SJCRH30 (cell line): Measurements from ENCODE around the gene FAM135A. TPM values are rescaled to one million over a fixed set of nuclear protein-coding genes. Genes with fewer than 3 reads are reported as not detected.
"Not testable (repeated sequence)": the region's sequence is repeated elsewhere in the genome, so short reads cannot be mapped to it uniquely, and the experiment has no call there.

ENCODE experiments used
- DNase-seq, 2 experiments: peaks; one replicate each; pipeline ENCODE4 v3.0.0-alpha.2; 2015 to 2020
- H3K27ac ChIP-seq: fragments of 250-450 bp; sonication (Bioruptor Pico); 2 replicates; pipeline ENCODE4 v1.5.1; 2020; ENCODE audit warnings: mild to moderate bottlenecking, moderate library complexity
- H3K27me3 ChIP-seq: fragments of 250-450 bp; sonication (Bioruptor Pico); 2 replicates; pipeline ENCODE4 v1.5.1; 2020; ENCODE audit warnings: mild to moderate bottlenecking, moderate library complexity
- H3K36me3 ChIP-seq: fragments of 250-450 bp; sonication (Bioruptor Pico); 2 replicates; pipeline ENCODE4 v1.5.1; 2020; ENCODE audit warnings: mild to moderate bottlenecking, moderate library complexity
- H3K4me1 ChIP-seq: fragments of 250-450 bp; sonication (Bioruptor Pico); 2 replicates; pipeline ENCODE4 v1.5.1; 2020; ENCODE audit warnings: mild to moderate bottlenecking, moderate library complexity
- H3K4me3 ChIP-seq: fragments of 250-450 bp; sonication (Bioruptor Pico); 2 replicates; pipeline ENCODE4 v1.5.1; 2020; ENCODE audit warnings: mild to moderate bottlenecking, moderate library complexity
- H3K9me3 ChIP-seq: fragments of 250-450 bp; sonication (Bioruptor Pico); replicated peaks from 2 replicates; pipeline ENCODE4 v1.5.1; 2020; ENCODE audit warnings: mild to moderate bottlenecking, moderate library complexity
- total RNA-seq: library from RNA; depleted of rRNA; stranded (reverse); fragments of >200 nt; shearing (Covaris generic); gene quantifications from 2 replicates; pipeline ENCODE4 v1.2.3, GENCODE V29; 2014

FAM135A gene
- total RNA-seq, 1 experiment from 2014 or later: 53.7 TPM

GRCh38 chr6:70527071-70527737, 113.9 kb downstream of the FAM135A start:
- Histone ChIP-seq H3K9me3 (no peaks in the 10 kb centered on the region), H3K27me3 (no peaks in the 10 kb centered on the region), H3K27ac (no peak overlapping the region), H3K4me1 (no peaks in the 10 kb centered on the region), H3K36me3 (peaks cover 5% of the 10 kb centered on the region), H3K4me3 (no peak overlapping the region)
- no peak for DNase-seq

GRCh38 chr6:70530023-70530422, 116.7 kb downstream of the FAM135A start:
- no peak for DNase-seq
- no peaks in the 10 kb centered on the region for H3K27me3 ChIP-seq
- peaks cover 14% of the 10 kb centered on the region for H3K36me3 ChIP-seq
- no peak overlapping the region for H3K4me3 ChIP-seq
- H3K27ac ChIP-seq: no peak overlapping the region
- H3K4me1 ChIP-seq: no peaks in the 10 kb centered on the region
- no peaks in the 10 kb centered on the region for H3K9me3 ChIP-seq

- peaks cover 11% of the 10 kb centered on the region for H3K36me3 ChIP-seq
- no peaks in the 10 kb centered on the region for H3K27me3 ChIP-seq
- H3K9me3 ChIP-seq: no peaks in the 10 kb centered on the region
- DNase-seq: no peak
- no peak overlapping the region for H3K27ac ChIP-seq
- no peaks in the 10 kb centered on the region for H3K4me1 ChIP-seq
- no peak overlapping the region for H3K4me3 ChIP-seq
These were observed 117.8 kb downstream of the FAM135A start for GRCh38 chr6:70531133-70531532.

- no peak overlapping the region for H3K4me3 ChIP-seq
- H3K9me3 ChIP-seq: no peaks in the 10 kb centered on the region
- no peak for DNase-seq
- H3K36me3 ChIP-seq: peaks cover 15% of the 10 kb centered on the region
- H3K27ac ChIP-seq: no peak overlapping the region
- no peaks in the 10 kb centered on the region for H3K27me3 ChIP-seq
- H3K4me1 ChIP-seq: no peaks in the 10 kb centered on the region
These were observed 124.0 kb downstream of the FAM135A start for GRCh38 chr6:70537266-70537665.

GRCh38 chr6:70538376-70538775, 125.1 kb downstream of the FAM135A start:
- Histone ChIP-seq H3K27ac (no peak overlapping the region), H3K36me3 (peaks cover 11% of the 10 kb centered on the region), H3K9me3 (no peaks in the 10 kb centered on the region), H3K27me3 (no peaks in the 10 kb centered on the region), H3K4me1 (no peaks in the 10 kb centered on the region), H3K4me3 (no peak overlapping the region)
- no peak for DNase-seq

- Histone ChIP-seq H3K36me3 (no peaks in the 10 kb centered on the region), H3K9me3 (no peaks in the 10 kb centered on the region), H3K4me1 (peaks cover 3% of the 10 kb centered on the region; the same call in 1 of the 2 replicates), H3K27ac (no peak overlapping the region), H3K4me3 (no peak overlapping the region), H3K27me3 (no peaks in the 10 kb centered on the region)
- peak in 1 of 2 experiments; percentile 20 for DNase-seq
These were observed 134.0 kb downstream of the FAM135A start for GRCh38 chr6:70547313-70547712.

- Histone ChIP-seq H3K4me3 (no peak overlapping the region), H3K4me1 (peaks cover 3% of the 10 kb centered on the region; the same call in 1 of the 2 replicates), H3K36me3 (no peaks in the 10 kb centered on the region), H3K27me3 (no peaks in the 10 kb centered on the region), H3K9me3 (no peaks in the 10 kb centered on the region), H3K27ac (no peak overlapping the region)
- DNase-seq: no peak
These were observed 134.6 kb downstream of the FAM135A start for GRCh38 chr6:70547905-70548304.

- Histone ChIP-seq H3K9me3 (no peaks in the 10 kb centered on the region), H3K36me3 (no peaks in the 10 kb centered on the region), H3K4me3 (no peak overlapping the region), H3K27me3 (no peaks in the 10 kb centered on the region), H3K27ac (no peak overlapping the region), H3K4me1 (peaks cover 3% of the 10 kb centered on the region; the same call in 1 of the 2 replicates)
- DNase-seq: no peak
These were observed 136.0 kb downstream of the FAM135A start for GRCh38 chr6:70549327-70549726.

GRCh38 chr6:70551566-70551965, 138.3 kb downstream of the FAM135A start:
- no peaks in the 10 kb centered on the region for H3K27me3 ChIP-seq
- H3K4me1 ChIP-seq: peaks cover 3% of the 10 kb centered on the region; the same call in 1 of the 2 replicates
- no peak for DNase-seq
- H3K27ac ChIP-seq: no peak overlapping the region
- no peak overlapping the region for H3K4me3 ChIP-seq
- no peaks in the 10 kb centered on the region for H3K9me3 ChIP-seq
- H3K36me3 ChIP-seq: no peaks in the 10 kb centered on the region

GRCh38 chr6:70552286-70552940, 139.1 kb downstream of the FAM135A start:
- H3K4me1 ChIP-seq, H3K9me3 ChIP-seq, H3K27me3 ChIP-seq, H3K36me3 ChIP-seq, H3K4me3 ChIP-seq, DNase-seq, H3K27ac ChIP-seq: not testable (repeated sequence)

- Histone ChIP-seq H3K27me3 (no peaks in the 10 kb centered on the region), H3K9me3 (no peaks in the 10 kb centered on the region), H3K4me3 (no peak overlapping the region), H3K4me1 (no peaks in the 10 kb centered on the region), H3K27ac (no peak overlapping the region), H3K36me3 (0 out of 2 replicates have a peak, but pooled peaks cover under 1% of the 10 kb centered on the region)
- DNase-seq: no peak
These were observed 139.7 kb downstream of the FAM135A start for GRCh38 chr6:70552974-70553373.

GRCh38 chr6:70557998-70558397, 144.7 kb downstream of the FAM135A start:
- Histone ChIP-seq H3K9me3 (no peaks in the 10 kb centered on the region), H3K27ac (no peak overlapping the region), H3K4me3 (no peak overlapping the region), H3K4me1 (no peaks in the 10 kb centered on the region), H3K36me3 (0 out of 2 replicates have a peak, but pooled peaks cover 3% of the 10 kb centered on the region), H3K27me3 (no peaks in the 10 kb centered on the region)
- no peak for DNase-seq

- H3K4me3 ChIP-seq: not testable (repeated sequence)
These were observed 149.1 kb downstream of the FAM135A start for GRCh38 chr6:70562401-70562800.

GRCh38 chr6:70563530-70563929, 150.2 kb downstream of the FAM135A start:
- H3K27ac ChIP-seq: no peak overlapping the region
- DNase-seq: no peak
- no peaks in the 10 kb centered on the region for H3K27me3 ChIP-seq
- no peaks in the 10 kb centered on the region for H3K4me1 ChIP-seq
- no peak overlapping the region for H3K4me3 ChIP-seq
- peaks cover 3% of the 10 kb centered on the region; the same call in 1 of the 2 replicates for H3K9me3 ChIP-seq
- no peaks in the 10 kb centered on the region; the same call in 1 of the 2 replicates for H3K36me3 ChIP-seq

More at GRCh38 chr6:70562401-70562800, 149.1 kb downstream of the FAM135A start:
- H3K4me1 ChIP-seq, DNase-seq, H3K27ac ChIP-seq, H3K27me3 ChIP-seq, H3K36me3 ChIP-seq, H3K9me3 ChIP-seq: not testable (repeated sequence)

- peak; percentile 90 to 92 for DNase-seq
- Histone ChIP-seq H3K9me3 (peaks cover 3% of the 10 kb centered on the region; the same call in 1 of the 2 replicates), H3K36me3 (no peaks in the 10 kb centered on the region; the same call in 1 of the 2 replicates), H3K4me3 (peak within 1 kb of the TSS; percentile 88), H3K27me3 (no peaks in the 10 kb centered on the region), H3K4me1 (no peaks in the 10 kb centered on the region), H3K27ac (peak within 1 kb of the TSS; percentile 90)
These were observed 153.6 kb downstream of the FAM135A start, which contains the start of gene SDHAF4 for GRCh38 chr6:70566751-70567382. Gene SDHAF4 (plus strand): TSS chr6:70566930. CDS start chr6:70566941, 11 bp downstream.
